ENCODE measurements around the gene SYT4. TPM values are rescaled to one million over a fixed set of nuclear protein-coding genes. Genes with fewer than 3 reads are reported as not detected.

SYT4 gene
- total and polyA plus RNA-seq, 2 experiments from 2014 or later: 3.7 to 10.4 TPM

- H3K27me3 ChIP-seq (ENCODE audit: insufficient read depth): no peaks in the 10 kb centered on the region
- DNase-seq (ENCODE audit: low spot score): no peak
- H3F3A ChIP-seq (replicated peaks; ENCODE audit: low read depth): no peaks in the 10 kb centered on the region
- Mint-ChIP-seq H3K4me3 (no peak overlapping the region), H3K27me3 (ENCODE audit: insufficient read depth, low read depth, poor library complexity) (no peaks in the 10 kb centered on the region), H3K27ac (no peak overlapping the region), H3K4me1 (no peaks in the 10 kb centered on the region), H3K36me3 (ENCODE audit: low read depth) (no peaks in the 10 kb centered on the region), H3K9me3 (no peaks in the 10 kb centered on the region)
- no peak overlapping the region for H3K4me2 ChIP-seq
- no peaks in the 10 kb centered on the region for H4K20me1 ChIP-seq (replicated peaks; ENCODE audit: insufficient read depth)
- H2AFZ ChIP-seq: no peak overlapping the region; the same call in 1 of the 2 replicates
- H3K4me3 ChIP-seq: no peak overlapping the region
- no peak overlapping the region for H3K27ac ChIP-seq (ENCODE audit: low read depth)
- H3K79me2 ChIP-seq (replicated peaks; ENCODE audit: insufficient read depth): no peaks in the 10 kb centered on the region
- TF ChIP-seq JUNB (IDR thresholded peaks at IDR 0.05; ENCODE audit: unreplicated experiment) (no peak), POLR2AphosphoS5 (IDR thresholded peaks at IDR 0.05; ENCODE audit: low read depth) (no peak), NANOG (IDR thresholded peaks at IDR 0.05; ENCODE audit: borderline replicate concordance) (no peak), ETS1 (IDR thresholded peaks at IDR 0.05) (no peak), EZH2 (IDR thresholded peaks at IDR 0.05; ENCODE audit: low read depth, unreplicated experiment) (no peak), ZNF114 (CRISPR knock-in tag; IDR thresholded peaks at IDR 0.05) (no peak), CTCF (conservative IDR thresholded peaks at IDR 0.05; ENCODE audit: low read depth in 2 of 2) (no peak), CREB1 (CRISPR knock-in tag; IDR thresholded peaks at IDR 0.05; ENCODE audit: low read depth) (no peak), STAT1 (IDR thresholded peaks at IDR 0.05; ENCODE audit: unreplicated experiment) (no peak), ZNF331 (CRISPR knock-in tag; IDR thresholded peaks at IDR 0.05; ENCODE audit: low read depth) (no peak)
- H3K4me1 ChIP-seq (ENCODE audit: insufficient read depth): no peaks in the 10 kb centered on the region
- no peak for ATAC-seq
- H3K9me2 ChIP-seq (ENCODE audit: insufficient read depth): no peaks in the 10 kb centered on the region
- H3K36me3 ChIP-seq (ENCODE audit: insufficient read depth): no peaks in the 10 kb centered on the region
These were observed 44.8 kb upstream of the SYT4 start for GRCh38 chr18:43322132-43322531.

- Histone ChIP-seq H3K79me2 (replicated peaks; ENCODE audit: insufficient read depth) (no peaks in the 10 kb centered on the region), H2AFZ (no peak overlapping the region), H4K20me1 (replicated peaks; ENCODE audit: insufficient read depth) (no peaks in the 10 kb centered on the region), H3K36me3 (ENCODE audit: insufficient read depth) (no peaks in the 10 kb centered on the region), H3K27me3 (ENCODE audit: insufficient read depth) (no peaks in the 10 kb centered on the region), H3K27ac (ENCODE audit: low read depth) (no peak overlapping the region), H3K4me3 (no peak overlapping the region), H3K4me2 (no peak overlapping the region), H3K9me2 (ENCODE audit: insufficient read depth) (no peaks in the 10 kb centered on the region), H3K4me1 (ENCODE audit: insufficient read depth) (no peaks in the 10 kb centered on the region), H3F3A (replicated peaks; ENCODE audit: low read depth) (no peaks in the 10 kb centered on the region)
- no peaks in the 10 kb centered on the region for H3K36me3 Mint-ChIP-seq (ENCODE audit: low read depth)
- DNase-seq (ENCODE audit: low spot score): no peak
- H3K4me3 Mint-ChIP-seq: no peak overlapping the region
- peaks cover 2% of the 10 kb centered on the region for H3K27me3 Mint-ChIP-seq (ENCODE audit: insufficient read depth, low read depth, poor library complexity)
- no peak overlapping the region for H3K27ac Mint-ChIP-seq
- H3K4me1 Mint-ChIP-seq: peaks cover 4% of the 10 kb centered on the region; the same call in 2 of the 3 replicates
- ATAC-seq: no peak
- no peaks in the 10 kb centered on the region for H3K9me3 Mint-ChIP-seq
- TF ChIP-seq ZNF462 (CRISPR knock-in tag; IDR thresholded peaks at IDR 0.05): no peak
- no peak for TF ChIP-seq ZNF114 (CRISPR knock-in tag; IDR thresholded peaks at IDR 0.05)
- no peak for TF ChIP-seq JUNB (IDR thresholded peaks at IDR 0.05; ENCODE audit: unreplicated experiment)
These were observed 37.7 kb upstream of the SYT4 start for GRCh38 chr18:43314941-43315340.
